NCI-H460 (cell line): ENCODE data around the gene NKAPL. TPM values are rescaled to one million over a fixed set of nuclear protein-coding genes. Genes with fewer than 3 reads are reported as not detected.

Experiments used
- DNase-seq: peaks from one replicate; pipeline ENCODE4 v3.0.0-alpha.2; 2016; ENCODE audit warnings: low read depth; ENCODE audit errors: extremely low read depth
- total RNA-seq: library from RNA; depleted of rRNA; stranded (reverse); fragments of >200 nt; shearing (Covaris generic); gene quantifications from 2 replicates; pipeline ENCODE4 v1.2.3, GENCODE V29; 2014

NKAPL gene
- total RNA-seq, 1 experiment from 2014 or later: not detected

GRCh38 chr6:28243946-28244345 is 15.2 kb upstream of the NKAPL start:
- DNase-seq: no peak

GRCh38 chr6:28245206-28245941 is 13.7 kb upstream of the NKAPL start:
- DNase-seq: no peak

- DNase-seq: no peak
Measured at GRCh38 chr6:28248916-28249315, 10.2 kb upstream of the NKAPL start.

GRCh38 chr6:28250747-28251146 is 8.3 kb upstream of the NKAPL start:
- DNase-seq: no peak

GRCh38 chr6:28251661-28252008 is 7.5 kb upstream of the NKAPL start:
- no peak for DNase-seq

- peak; percentile 80 for DNase-seq
Measured at GRCh38 chr6:28252009-28252975, 6.8 kb upstream of the NKAPL start, which contains the start of gene ZKSCAN4. ZKSCAN4 (minus strand) TSS chr6:28252269; CDS start chr6:28251980, 289 bp downstream.

GRCh38 chr6:28254121-28254519 is 5.0 kb upstream of the NKAPL start:
- no peak for DNase-seq

GRCh38 chr6:28257042-28257441 is 2.1 kb upstream of the NKAPL start:
- no peak for DNase-seq

GRCh38 chr6:28263922-28264321 is 4.8 kb downstream of the NKAPL start:
- no peak for DNase-seq

- DNase-seq: no peak
Measured at GRCh38 chr6:28264834-28265401, 5.8 kb downstream of the NKAPL start.

GRCh38 chr6:28266563-28266961 is 7.5 kb downstream of the NKAPL start:
- DNase-seq: no peak

GRCh38 chr6:28266962-28267694 is 8.0 kb downstream of the NKAPL start, which contains the start of gene ZSCAN26:
ZSCAN26 (plus strand) TSS chr6:28267143; CDS start chr6:28271920, 4,777 bp downstream.
- DNase-seq: peak; percentile 80

- no peak for DNase-seq
Measured at GRCh38 chr6:28267695-28268059, 8.6 kb downstream of the NKAPL start.

GRCh38 chr6:28269492-28269891 is 10.4 kb downstream of the NKAPL start:
- DNase-seq: peak; percentile 54

GRCh38 chr6:28274888-28275287 is 15.8 kb downstream of the NKAPL start:
- no peak for DNase-seq

- DNase-seq: no peak
Measured at GRCh38 chr6:28277746-28278145, 18.6 kb downstream of the NKAPL start.

- DNase-seq: no peak
Measured at GRCh38 chr6:28280595-28281287, 21.6 kb downstream of the NKAPL start.

- peak; percentile 51 for DNase-seq
Measured at GRCh38 chr6:28281288-28282064, 22.4 kb downstream of the NKAPL start, which contains the start of gene PGBD1. PGBD1 (plus strand) TSS chr6:28281572; CDS start chr6:28283814, 2,242 bp downstream.

- no peak for DNase-seq
Measured at GRCh38 chr6:28282926-28283325, 23.8 kb downstream of the NKAPL start.
